Suprapubic skin (tissue), 4 donors: ENCODE results near the gene ARG1. TPM values are rescaled to one million over a fixed set of nuclear protein-coding genes. Genes with fewer than 3 reads are reported as not detected.

Experiments used
- DNase-seq, 2 donors: peaks; one replicate each; pipeline ENCODE4 v3.0.0-alpha.2; 2019; ENCODE audit warnings: low spot score in 2 of 2
- H3K27ac ChIP-seq: fragments of 200-600 bp; sonication (generic); one replicate; pipeline ENCODE4 v1.5.1; 2019
- H3K27me3 ChIP-seq: fragments of 200-600 bp; sonication (generic); one replicate; pipeline ENCODE4 v1.5.1; 2019
- H3K36me3 ChIP-seq: fragments of 200-600 bp; sonication (generic); one replicate; pipeline ENCODE4 v1.5.1; 2019
- H3K4me1 ChIP-seq: fragments of 200-600 bp; sonication (generic); one replicate; pipeline ENCODE4 v1.5.1; 2019
- H3K4me3 ChIP-seq: fragments of 200-600 bp; sonication (generic); one replicate; pipeline ENCODE4 v1.5.1; 2019; ENCODE audit warnings: mild to moderate bottlenecking
- H3K9me3 ChIP-seq: fragments of 200-600 bp; sonication (generic); one replicate; pipeline ENCODE4 v1.5.1; 2019
- EP300 ChIP-seq: sonication (generic); formaldehyde crosslinking; IDR thresholded peaks from one replicate; pipeline ENCODE4 v1.6.1; 2017; ENCODE audit warnings: antibody characterized with exemption
- POLR2A ChIP-seq, 2 donors: fragments of 450-650 bp; IDR thresholded peaks; one replicate each; pipeline ENCODE4 v1.6.1; 2017; ENCODE audit warnings: antibody characterized with exemption in 2 of 2, mild to moderate bottlenecking in 2 of 2, moderate library complexity in 2 of 2
- POLR2AphosphoS5 ChIP-seq, 3 donors: sonication (generic); formaldehyde crosslinking; IDR thresholded peaks; one replicate each; pipeline ENCODE4 v1.6.1; 2017; ENCODE audit warnings: antibody characterized with exemption in 3 of 3
- WGBS: methylation state at CpG from one replicate; pipeline ENCODE4 v1.1.5; 2018; 5-methylcytosine and 5-hydroxymethylcytosine counted together
- total RNA-seq, 4 donors: library from RNA; depleted of rRNA; stranded (reverse); fragments of >200 nt; gene quantifications; one replicate each; pipeline ENCODE4 v1.1.0, GENCODE V29; 2016
- TF ChIP-seq, protein P1 (sequence below), 2 donors: fragments of 200-600 bp in 1 of 2; fragments of 450-650 bp in 1 of 2; sonication (generic) in 1 of 2; IDR thresholded peaks; one replicate each; pipeline ENCODE4 v1.5.1; 2016 to 2019; ENCODE audit warnings: antibody characterized with exemption in 2 of 2, mild to moderate bottlenecking in 1 of 2, moderate library complexity in 1 of 2

Gene ARG1
- total RNA-seq, 4 donors from 2014 or later: 31.8 to 150 (median 102) TPM

- 9% methylated on average over 1 of the region's 1 CpG for WGBS
- Histone ChIP-seq H3K4me1 (peaks cover 48% of the 10 kb centered on the region), H3K4me3 (peak overlapping the region; percentile 81), H3K27ac (peak overlapping the region; percentile 87), H3K36me3 (peaks cover 14% of the 10 kb centered on the region), H3K9me3 (no peaks in the 10 kb centered on the region), H3K27me3 (no peaks in the 10 kb centered on the region)
- TF ChIP-seq POLR2AphosphoS5 (IDR thresholded peaks at IDR 0.05) (no peak), POLR2A (IDR thresholded peaks at IDR 0.05) (no peak), EP300 (no peak)
- TF ChIP-seq, protein P1, sequence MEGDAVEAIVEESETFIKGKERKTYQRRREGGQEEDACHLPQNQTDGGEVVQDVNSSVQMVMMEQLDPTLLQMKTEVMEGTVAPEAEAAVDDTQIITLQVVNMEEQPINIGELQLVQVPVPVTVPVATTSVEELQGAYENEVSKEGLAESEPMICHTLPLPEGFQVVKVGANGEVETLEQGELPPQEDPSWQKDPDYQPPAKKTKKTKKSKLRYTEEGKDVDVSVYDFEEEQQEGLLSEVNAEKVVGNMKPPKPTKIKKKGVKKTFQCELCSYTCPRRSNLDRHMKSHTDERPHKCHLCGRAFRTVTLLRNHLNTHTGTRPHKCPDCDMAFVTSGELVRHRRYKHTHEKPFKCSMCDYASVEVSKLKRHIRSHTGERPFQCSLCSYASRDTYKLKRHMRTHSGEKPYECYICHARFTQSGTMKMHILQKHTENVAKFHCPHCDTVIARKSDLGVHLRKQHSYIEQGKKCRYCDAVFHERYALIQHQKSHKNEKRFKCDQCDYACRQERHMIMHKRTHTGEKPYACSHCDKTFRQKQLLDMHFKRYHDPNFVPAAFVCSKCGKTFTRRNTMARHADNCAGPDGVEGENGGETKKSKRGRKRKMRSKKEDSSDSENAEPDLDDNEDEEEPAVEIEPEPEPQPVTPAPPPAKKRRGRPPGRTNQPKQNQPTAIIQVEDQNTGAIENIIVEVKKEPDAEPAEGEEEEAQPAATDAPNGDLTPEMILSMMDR (IDR thresholded peaks at IDR 0.05): no peak
- DNase-seq: no peak
Observed at GRCh38 chr6:131628726-131629125, 55.7 kb downstream of the ARG1 start.

- peaks cover 48% of the 10 kb centered on the region for H3K4me1 ChIP-seq
- H3K27me3 ChIP-seq: no peaks in the 10 kb centered on the region
- 40% methylated on average over 2 of the region's 2 CpGs for WGBS
- no peaks in the 10 kb centered on the region for H3K9me3 ChIP-seq
- H3K27ac ChIP-seq: peak overlapping the region; percentile 44
- no peak for DNase-seq
- no peak for TF ChIP-seq POLR2A (IDR thresholded peaks at IDR 0.05)
- no peak for TF ChIP-seq EP300
- TF ChIP-seq POLR2AphosphoS5 (IDR thresholded peaks at IDR 0.05): no peak
- H3K4me3 ChIP-seq: no peak overlapping the region
- H3K36me3 ChIP-seq: peaks cover 5% of the 10 kb centered on the region
Observed at GRCh38 chr6:131629651-131630050, 56.6 kb downstream of the ARG1 start.

DNA sequence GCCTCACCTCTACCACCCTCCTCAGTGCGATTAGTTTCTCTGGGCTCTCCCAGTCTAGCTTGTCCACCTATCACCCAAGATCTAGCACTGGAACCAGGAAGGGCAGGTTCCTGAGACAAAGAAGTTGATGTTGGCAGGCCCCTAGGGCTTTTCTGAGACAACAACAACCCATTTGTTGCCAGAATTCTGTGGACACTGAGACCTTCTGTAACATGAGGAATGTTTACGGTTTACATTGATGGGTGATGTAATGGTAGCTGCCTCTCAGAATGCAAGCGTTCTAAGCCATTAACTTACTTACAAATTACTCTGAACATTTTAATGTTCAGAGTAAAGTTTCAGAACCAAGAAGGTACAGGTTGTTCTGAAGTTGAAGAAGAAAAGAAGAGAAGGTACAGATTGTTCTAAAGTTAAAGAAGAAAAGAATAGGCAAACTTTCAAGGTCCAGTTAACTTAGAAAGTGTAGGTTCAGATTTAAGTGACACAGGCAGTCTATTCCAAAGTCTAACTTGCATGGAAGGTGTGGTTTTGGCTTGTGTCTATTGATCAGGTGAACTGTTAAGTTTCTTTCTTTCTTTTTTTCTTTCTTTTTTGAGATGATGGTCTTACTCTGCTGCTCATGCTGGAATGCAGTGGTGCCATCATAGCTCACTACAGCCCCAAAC, 58.7 kb downstream of the ARG1 start:
- H3K4me1 ChIP-seq: peaks cover 44% of the 10 kb centered on the region
- H3K36me3 ChIP-seq: no peaks in the 10 kb centered on the region
- DNase-seq: no peak
- no peak overlapping the region for H3K4me3 ChIP-seq
- TF ChIP-seq, protein P1 (IDR thresholded peaks at IDR 0.05): no peak
- TF ChIP-seq EP300 (no peak), POLR2A (IDR thresholded peaks at IDR 0.05) (no peak), POLR2AphosphoS5 (IDR thresholded peaks at IDR 0.05) (no peak)
- no peaks in the 10 kb centered on the region for H3K27me3 ChIP-seq
- WGBS: 80% methylated on average over 3 of the region's 3 CpGs
- H3K9me3 ChIP-seq: no peaks in the 10 kb centered on the region
- no peak overlapping the region for H3K27ac ChIP-seq

Other genes with a start within 250 kb of the ARG1 start
- 10 to 100 TPM; 19.4 to 54.9 (median 35.2) TPM for gene MED23, start 55.0 kb downstream of the ARG1 start, total RNA-seq
- 1 to 10 TPM in 1 of 4 donors, under 1 TPM in 3; 0.15 to 3.1 (median 0.68) TPM for gene ENPP3, start 64.1 kb downstream of the ARG1 start, total RNA-seq
- gene OR2A4, start 128.2 kb downstream of the ARG1 start, total RNA-seq: not detected
- not detected for gene CTAGE9, start 137.8 kb downstream of the ARG1 start, total RNA-seq
- gene ENPP1, start 234.8 kb downstream of the ARG1 start, total RNA-seq: 1 to 10 TPM; 2.9 to 9.1 (median 4.0) TPM